Measurements from ENCODE around the gene FCRL4. TPM values are rescaled to one million over a fixed set of nuclear protein-coding genes. Genes with fewer than 3 reads are reported as not detected.
A peak's percentile ranks its signal among the peaks of the same experiment; 100 is the strongest.

The FCRL4 gene
- total RNA-seq = not detected
- long read RNA-seq = 0 reads

DNA sequence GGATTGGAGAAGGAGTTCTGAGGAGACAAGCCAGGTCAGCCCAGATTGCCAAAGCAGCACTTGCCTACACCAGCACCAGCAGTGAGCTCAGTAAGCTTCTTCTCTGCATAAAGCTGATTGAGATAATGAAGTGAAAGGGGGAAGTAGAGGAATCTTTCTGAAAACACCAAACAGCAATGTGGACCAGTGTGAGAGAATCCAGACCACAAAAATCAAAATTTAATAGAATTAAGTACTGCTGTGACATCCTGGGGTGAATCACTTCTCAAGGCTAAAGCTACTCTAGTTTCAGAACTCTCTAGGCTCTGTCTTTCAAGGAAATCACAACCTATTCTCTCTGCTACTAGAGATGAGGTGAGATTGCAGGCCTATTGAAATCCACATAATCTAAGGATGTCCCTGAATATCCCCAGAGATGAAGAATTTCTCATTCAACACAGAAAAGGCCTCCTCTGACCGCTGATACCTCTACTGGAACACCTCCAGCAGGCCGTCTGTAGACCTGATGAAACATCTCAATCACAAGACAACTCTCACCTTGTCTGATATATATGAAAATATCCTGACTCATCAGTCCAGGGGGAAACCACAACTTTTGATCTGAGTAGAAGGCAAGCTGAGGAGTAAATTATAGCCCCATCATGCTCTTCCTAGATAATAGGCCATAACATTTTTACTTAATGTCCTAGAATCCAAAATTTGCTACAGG lies at the start of gene FCRL4:
TSS of gene FCRL4 (minus strand) at position 127 of the 709 bp plus-strand sequence. CDS start 141 bp downstream, outside the sequence.
- intact Hi-C loops (cut with micrococcal nuclease) = no loop called here
- DNase-seq (no peak), ATAC-seq (no peak)

DNA sequence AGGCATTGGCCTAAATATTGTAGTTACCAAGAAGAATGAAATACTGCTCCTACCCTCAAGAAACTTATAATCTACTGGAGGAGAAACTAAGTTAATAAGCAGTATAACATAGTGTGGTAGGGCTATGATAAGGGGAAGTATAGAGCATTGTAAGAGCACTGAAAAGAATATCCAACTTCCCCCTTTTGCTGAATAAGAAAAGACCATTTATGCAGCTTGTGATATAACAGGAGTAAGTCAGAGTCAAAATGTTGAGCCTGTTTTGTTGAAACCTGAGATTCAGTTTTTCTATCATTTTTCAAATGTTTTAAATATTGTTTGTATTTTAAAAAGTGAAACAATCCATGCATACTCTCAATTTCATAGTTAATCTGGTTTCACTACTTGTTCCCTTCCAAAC lies 48.3 kb upstream of the FCRL4 start:
- no peak for ATAC-seq
- intact Hi-C loops (cut with micrococcal nuclease) = no loop called here

DNA sequence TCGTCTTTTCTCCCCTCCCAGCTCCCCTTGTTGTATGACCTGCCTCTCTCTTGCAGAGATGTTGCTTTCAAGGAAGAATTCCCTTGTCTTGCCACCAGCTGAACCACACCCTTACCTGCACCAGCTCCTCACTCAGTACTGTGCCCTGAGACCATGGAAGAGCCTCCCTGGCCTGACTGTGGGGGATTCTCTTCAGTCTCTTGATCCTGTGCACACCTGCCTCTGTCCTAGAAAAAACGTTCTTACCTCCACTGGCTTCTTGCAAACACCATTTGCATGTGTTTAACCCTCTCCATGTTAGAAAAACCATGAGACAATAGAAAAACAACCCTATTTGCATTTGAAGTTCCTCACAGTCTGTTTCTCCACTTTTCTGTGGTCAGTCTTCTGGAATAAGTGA lies 43.3 kb upstream of the FCRL4 start:
- no peak for ATAC-seq
- intact Hi-C loops (cut with micrococcal nuclease) = no loop called here
- no peak for DNase-seq

More for the DNA sequence above, 48.3 kb upstream of the FCRL4 start:
- DNase-seq = no peak

DNA sequence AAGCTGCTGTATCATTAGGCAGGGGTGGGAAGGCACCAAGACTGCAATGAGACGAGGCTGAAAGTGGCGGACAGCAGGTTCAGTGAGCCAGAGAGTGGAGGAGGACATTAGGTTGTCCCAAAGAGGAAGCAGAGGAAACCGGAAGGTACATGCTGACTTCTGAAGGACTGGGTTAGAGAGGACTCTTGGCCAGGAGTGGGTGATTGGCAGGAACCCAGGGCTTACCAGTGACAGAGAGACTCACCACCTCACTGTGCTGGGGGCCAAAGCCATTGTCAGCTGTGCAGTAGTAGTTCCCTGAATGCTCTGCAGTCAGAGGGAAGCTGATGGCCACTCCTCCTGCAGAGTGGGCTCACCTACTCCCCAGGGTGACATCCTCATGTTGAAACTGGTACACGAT lies 41.9 kb upstream of the FCRL4 start:
- DNase-seq (no peak), ATAC-seq (no peak)
- intact Hi-C loops (cut with micrococcal nuclease) = no loop called here

DNA sequence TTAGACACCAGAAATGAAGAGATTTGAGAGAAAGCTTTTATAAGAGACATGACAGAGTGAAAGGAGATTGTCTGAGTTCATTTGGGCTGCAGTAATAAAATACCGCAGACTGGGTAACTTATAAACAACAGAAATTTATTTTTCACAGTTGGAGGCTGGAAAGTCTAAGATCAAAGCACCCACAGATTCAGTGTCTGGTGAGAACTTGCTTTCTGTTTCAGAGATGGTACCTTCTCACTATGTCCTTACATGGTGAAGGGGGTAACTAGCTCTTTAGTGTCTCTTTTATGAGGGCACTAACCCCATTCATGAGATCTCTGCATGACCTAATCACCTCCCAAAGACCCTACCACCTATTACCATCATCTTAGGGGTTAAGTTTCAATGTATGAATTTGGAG lies 30.9 kb upstream of the FCRL4 start:
- no peak for DNase-seq
- intact Hi-C loops (cut with micrococcal nuclease) = no loop called here

DNA sequence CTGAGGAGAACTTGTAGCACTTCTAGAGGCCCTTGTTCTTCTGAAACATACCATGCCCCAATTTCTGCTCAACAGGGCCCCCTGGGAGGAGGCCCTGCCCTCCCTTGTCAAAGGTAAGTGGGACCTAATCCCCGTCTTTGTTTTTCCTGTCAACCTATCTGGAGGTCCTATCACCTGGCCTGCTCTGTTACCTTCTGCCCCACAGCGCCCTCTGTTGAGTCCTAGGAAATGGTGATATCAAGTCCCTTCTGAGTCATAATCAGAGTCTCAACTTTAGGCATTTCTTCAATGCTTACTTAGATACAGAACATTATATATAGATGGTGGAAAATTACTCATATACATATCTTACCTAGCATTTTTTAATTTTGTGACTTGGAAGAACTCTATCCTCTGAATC lies 28.2 kb upstream of the FCRL4 start:
- intact Hi-C loops (cut with micrococcal nuclease) = no loop called here
- ATAC-seq (no peak), DNase-seq (no peak)

More for the DNA sequence above, 30.9 kb upstream of the FCRL4 start:
- ATAC-seq = no peak

DNA sequence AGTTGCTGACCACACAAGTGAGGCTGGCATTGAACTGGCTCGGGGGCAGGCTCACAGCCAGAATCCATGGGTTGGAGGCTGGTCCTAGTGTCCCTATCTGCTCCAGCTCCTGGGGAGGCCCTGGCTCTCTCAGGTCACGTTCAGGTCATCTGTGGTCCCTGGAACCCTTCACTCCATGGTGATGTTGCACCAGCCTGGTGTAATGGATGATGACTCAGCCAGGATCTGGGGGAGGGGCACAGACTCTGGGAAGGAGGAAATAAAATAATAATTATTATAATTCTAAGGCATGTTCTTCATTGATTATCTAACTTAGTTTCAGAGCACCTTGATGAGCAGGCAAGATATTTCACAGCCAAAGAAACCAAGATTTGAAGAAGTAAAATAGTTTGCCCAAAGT lies 26.6 kb upstream of the FCRL4 start:
- DNase-seq (no peak), ATAC-seq (no peak)

DNA sequence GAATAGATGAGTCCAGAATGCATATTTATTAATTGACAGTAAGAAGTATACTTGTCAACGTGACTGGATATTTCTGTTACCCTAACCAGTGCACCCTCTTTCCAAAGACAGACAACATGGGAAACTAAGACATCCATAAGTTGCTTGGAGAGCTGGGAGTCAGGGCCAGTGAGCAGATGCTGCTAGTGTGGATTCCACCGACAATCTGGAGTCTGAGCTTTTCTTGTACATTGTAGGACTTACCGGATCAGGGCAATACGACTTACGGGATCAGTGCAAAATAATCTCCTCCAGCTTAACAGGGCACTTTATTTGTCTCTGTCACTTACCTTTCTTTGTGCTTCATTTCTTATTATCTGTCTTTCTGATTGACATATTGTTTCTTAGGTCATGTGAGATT lies 24.6 kb upstream of the FCRL4 start:
- DNase-seq = no peak
- intact Hi-C loops (cut with micrococcal nuclease) = no loop called here
- no peak for ATAC-seq

More for the DNA sequence above, 26.6 kb upstream of the FCRL4 start:
- intact Hi-C loops (cut with micrococcal nuclease) = no loop called here

DNA sequence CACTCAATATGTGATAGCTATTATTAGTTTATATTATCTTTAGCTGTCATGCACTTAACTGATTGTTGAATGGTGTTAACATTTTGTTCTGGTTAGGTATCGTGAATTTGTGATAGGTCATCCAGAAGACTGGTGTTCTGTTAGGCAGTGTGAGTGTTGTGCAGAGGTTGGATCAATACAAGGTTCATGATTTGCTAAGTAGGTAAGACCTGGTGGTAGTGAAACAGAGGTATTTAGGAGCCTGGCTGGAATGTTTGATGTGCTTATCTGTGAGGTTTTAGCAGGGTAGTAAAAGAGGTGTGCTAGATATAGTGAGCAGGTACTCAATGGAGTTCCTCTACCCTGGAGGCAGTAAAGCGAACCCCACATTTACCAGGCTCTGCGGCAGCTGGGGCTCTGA lies 20.3 kb upstream of the FCRL4 start:
- ATAC-seq = no peak
- intact Hi-C loops (cut with micrococcal nuclease) = no loop called here
- DNase-seq = no peak

DNA sequence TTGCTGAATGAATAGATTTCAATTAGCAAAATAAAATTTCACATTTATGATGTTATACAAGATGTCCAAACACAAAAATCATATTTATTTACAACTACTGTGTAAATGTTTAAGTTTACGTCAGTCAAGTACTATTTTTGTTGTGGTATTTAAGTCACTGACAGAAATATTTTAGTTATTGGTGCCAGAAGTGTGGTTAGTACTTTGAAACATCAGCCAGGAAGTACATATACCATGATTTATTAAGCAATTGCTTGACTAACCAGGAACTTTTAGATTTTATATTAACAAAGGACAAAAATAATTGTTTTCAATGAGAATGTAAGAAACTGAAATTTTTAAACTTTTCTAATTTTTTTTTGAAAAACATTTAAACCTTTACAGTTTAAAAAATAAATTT lies 2.4 kb upstream of the FCRL4 start:
- ATAC-seq (no peak), DNase-seq (no peak)
- intact Hi-C loops (cut with micrococcal nuclease) = no loop called here

DNA sequence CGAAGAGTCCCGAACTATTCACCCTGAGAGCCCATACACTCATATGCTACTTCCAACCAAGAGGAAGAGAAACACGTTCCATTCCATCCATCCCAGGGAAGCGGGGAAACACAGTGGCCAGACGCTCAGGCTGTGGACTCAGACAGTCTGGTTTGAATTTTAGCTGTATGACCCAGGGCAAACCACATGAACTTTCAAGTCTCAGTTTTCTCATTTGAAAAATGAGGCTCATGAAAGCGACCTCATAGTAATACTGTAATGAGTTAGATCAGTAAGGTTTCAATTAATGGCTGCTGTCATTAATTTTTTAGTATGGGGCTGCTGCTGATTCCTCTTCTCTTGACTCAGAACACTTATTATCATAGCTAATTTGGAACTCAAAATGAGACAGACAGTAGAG lies 1.5 kb downstream of the FCRL4 start:
- intact Hi-C loops (cut with micrococcal nuclease) = no loop called here
- no peak for ATAC-seq
- no peak for DNase-seq

DNA sequence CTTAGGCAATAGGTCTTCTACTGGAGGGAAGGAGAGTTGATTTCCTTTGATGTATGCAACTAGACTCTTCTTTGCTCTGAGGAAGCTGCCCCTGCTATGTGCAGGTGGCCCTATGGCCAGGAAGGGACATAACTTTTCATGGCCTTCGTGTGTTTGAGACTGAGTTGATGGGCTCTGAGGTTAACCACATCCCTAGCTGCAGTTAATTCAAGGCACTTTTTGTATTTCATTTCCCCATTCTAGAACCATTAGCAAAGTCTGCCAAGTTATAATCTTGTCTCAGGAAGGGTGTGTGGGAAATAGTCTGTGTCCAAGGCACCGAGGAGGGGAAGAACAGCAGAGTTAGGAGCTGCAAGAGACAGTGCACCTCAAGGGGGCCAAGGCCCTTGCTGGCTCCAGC lies 2.5 kb downstream of the FCRL4 start:
- intact Hi-C loops (cut with micrococcal nuclease) = no loop called here
- ATAC-seq = no peak

DNA sequence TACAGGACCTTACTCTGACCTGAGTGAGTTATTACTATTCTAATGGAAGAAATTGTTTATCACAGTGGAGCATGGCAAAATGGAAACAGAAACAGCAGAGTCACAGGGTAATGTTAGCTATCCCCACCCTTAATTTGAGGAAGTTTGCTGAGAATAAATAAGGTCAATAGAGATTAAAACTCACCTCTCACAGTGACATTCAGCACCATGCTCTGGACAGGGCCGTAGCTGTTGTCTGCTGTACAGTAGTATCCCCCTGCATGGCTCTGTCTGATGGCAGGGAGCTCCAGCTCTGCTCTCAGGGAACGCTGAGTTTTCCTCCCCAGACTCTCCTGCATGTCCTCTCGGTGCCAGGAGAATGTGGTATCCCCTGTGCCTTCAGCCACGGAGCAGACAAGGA lies 11.9 kb downstream of the FCRL4 start:
- intact Hi-C loops (cut with micrococcal nuclease) = no loop called here
- ATAC-seq (no peak), DNase-seq (no peak)

More for the DNA sequence above, 2.5 kb downstream of the FCRL4 start:
- no peak for DNase-seq

DNA sequence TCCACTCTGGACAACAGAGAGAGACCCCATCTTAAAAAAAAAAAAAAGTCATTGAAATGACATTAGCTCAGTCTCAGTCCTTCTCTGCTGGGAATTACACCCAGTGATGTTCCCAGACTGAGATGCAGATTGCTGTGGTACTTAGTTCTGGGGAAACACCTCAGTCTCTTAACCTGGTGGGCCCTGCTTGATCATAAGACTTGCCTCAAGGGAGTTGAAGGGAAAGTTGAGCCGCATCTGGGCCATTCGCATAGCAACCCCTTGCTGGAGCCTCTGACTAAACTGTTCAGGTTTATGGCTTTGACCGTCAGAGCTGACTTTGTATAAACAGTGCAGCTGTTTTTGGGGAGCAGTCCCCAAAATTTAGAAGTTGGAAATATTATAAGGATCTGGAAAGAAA lies 13.4 kb downstream of the FCRL4 start:
- intact Hi-C loops (cut with micrococcal nuclease) = no loop called here
- ATAC-seq (no peak), DNase-seq (no peak)

DNA sequence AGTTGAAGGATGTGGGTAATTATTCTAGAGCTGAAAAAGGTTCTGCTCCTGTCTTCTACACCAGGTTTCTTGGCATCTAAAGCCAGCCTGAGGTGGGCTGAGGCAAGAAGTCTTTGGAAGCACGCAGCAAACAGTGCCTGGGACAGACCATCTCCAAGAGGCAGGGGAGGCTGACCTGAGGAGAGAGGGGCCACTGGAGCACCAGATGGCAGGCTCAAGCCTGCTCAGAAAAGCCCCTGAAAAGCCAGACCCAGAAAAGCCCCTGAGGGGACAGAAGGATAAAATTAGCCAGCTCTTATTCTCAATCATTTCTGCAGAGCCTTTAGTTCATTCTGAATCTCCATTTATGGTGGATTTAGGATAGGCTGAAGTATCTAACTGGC lies 17.1 kb downstream of the FCRL4 start:
- intact Hi-C loops (cut with micrococcal nuclease) = no loop called here
- ATAC-seq (no peak), DNase-seq (no peak)

DNA sequence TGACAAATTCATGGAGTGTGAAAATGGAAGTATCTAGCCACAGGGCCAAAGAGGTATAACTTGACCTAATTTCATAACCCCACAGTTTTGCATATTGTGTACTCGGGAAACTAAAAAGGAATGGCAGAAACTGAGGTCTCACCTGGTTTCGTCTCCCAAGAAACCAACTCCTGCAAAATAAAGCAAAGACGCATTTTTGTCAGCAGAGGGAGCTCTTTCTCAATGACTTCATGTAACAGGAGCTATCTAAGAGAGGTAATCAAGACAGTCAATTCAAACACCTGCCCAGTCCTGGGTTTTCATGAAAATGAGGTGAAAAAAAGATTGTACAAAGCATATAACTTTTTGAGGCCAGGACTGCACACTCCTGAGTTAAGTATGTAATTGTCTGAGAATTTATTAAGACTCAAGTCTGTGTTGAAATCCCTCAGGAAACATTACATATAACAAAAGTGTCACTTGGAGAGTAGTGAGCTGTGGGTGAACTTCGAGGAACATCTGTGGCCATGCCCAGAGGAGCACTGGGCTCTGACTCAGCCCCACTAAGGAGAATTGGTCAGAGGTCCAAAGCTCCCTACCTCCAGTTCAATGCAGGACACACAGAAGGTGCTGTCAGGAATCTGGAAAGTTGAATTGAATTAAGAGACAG lies 17.6 kb downstream of the FCRL4 start:
- intact Hi-C loops (cut with micrococcal nuclease) = no loop called here
- ATAC-seq = peak; percentile 22
- DNase-seq = no peak

DNA sequence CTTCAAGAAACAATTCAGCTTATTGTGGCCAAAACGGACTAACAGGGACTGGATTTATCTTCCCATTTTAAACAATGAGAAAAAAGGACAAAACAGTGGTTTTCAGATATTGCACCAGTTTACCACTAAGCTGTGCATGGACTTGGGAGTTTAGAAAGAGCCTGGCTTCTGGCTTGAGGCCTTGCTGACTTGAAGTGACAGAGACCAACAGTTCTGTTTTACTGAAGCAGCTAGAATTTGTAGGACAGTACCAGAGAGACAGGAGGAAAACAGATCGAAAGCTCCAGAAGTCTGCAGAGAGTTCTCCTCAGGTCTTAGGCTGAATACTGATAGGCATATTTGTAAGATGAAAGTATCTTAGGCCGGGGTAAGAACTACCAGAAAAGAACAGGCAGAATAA lies 20.5 kb downstream of the FCRL4 start:
- intact Hi-C loops (cut with micrococcal nuclease) = no loop called here
- no peak for DNase-seq
- ATAC-seq = no peak

DNA sequence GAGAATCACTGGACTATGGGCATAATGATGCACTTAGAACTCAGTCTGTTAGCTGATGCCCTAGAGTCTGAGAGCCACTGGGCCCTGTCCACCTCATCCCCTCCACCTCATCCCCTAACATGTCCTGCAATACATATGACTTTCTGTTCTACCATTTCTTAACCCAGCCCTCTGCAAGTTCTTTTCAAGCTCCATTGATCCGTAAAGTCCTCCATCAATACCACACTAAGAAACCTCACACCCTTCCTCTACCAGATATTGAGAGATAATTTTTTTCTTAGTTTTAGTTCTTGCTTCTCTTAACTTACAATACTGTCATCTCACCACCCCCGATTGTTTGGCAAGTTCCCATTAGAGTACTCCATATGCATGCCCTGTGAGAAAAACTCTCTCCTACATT lies 22.1 kb downstream of the FCRL4 start:
- ATAC-seq (no peak), DNase-seq (no peak)
- intact Hi-C loops (cut with micrococcal nuclease) = no loop called here

DNA sequence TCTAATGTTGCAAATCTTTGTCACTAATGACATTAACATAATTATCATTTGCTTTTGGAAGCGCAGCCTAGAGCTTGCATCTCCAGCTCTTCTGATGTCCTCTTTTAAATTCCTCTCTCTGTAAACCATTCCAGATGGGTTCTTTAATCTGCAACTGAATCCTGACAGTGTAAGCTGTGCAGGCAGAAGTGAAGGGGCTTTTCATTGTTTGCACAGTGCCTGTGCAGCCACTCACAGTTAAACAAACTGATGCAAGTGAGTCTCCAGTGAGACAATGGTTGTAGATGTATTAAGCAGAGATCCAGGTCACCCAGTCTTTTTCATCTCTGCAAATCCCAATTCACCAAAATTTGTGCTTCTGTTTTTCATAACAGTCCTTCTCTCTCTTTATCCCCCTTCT lies 23.0 kb downstream of the FCRL4 start:
- ATAC-seq (no peak), DNase-seq (no peak)
- intact Hi-C loops (cut with micrococcal nuclease) = no loop called here

DNA sequence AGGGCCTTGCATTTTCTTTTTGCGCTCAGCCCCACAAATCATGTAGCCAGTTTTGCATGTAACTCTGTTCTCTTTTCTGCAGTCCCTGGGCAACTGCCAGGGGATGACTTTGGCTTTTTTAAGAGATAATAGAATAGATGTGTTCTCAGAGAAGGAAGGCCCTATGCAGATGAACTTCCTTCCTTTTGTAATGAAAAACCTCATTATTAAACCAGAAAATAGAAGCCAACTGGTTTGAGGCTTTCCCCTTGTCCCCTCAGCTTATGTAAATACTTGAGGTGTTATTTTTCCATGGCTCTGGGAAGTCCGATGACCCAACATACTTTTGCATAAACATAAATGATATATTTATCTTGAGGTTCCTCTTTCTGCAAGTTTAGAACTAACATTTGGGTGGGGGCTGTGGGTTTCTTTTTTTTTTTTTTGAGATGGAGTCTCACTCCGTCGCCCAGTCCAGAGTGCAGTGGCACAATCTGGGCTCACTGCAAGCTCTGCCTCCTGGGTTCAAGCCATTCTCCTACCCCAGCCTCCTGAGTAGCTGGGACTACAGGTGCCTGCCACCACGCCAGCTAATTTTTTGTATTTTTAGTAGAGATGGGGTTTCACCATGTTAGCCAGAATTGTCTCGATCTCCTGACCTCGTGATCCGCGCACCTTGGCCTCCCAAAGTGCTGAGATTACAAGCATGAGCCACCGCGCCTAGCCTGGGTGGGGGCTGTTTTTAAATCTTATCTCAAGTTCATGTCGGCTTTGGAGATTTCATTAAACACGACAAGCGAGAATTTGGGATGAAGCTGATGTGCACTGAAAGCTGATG lies 31.2 kb downstream of the FCRL4 start:
- no peak for DNase-seq
- intact Hi-C loops (cut with micrococcal nuclease) = no loop called here
- ATAC-seq = no peak

Measured in left ventricle myocardium superior (tissue), 1 donor.